ENCODE data around the gene KCNJ10.

KCNJ10 gene

GRCh38 chr1:159959451-159959850, 110.5 kb downstream of the KCNJ10 start:
- Histone ChIP-seq H3K36me3 (ENCODE audit: control insufficient read depth, insufficient read depth, low read length) (no peaks in the 10 kb centered on the region), H3K9ac (ENCODE audit: low read length) (no peak overlapping the region), H3K27me3 (ENCODE audit: control insufficient read depth, insufficient read depth, low read length) (no peaks in the 10 kb centered on the region), H3K4me3 (ENCODE audit: low read length) (no peak overlapping the region), H3K9me3 (ENCODE audit: control insufficient read depth, low read length) (no peaks in the 10 kb centered on the region), H3K4me1 (ENCODE audit: control insufficient read depth, insufficient read depth, low read length) (peaks cover 16% of the 10 kb centered on the region)

- Histone ChIP-seq H3K4me1 (ENCODE audit: control insufficient read depth, insufficient read depth, low read length) (peaks cover 21% of the 10 kb centered on the region), H3K27me3 (ENCODE audit: control insufficient read depth, insufficient read depth, low read length) (no peaks in the 10 kb centered on the region), H3K36me3 (ENCODE audit: control insufficient read depth, insufficient read depth, low read length) (no peaks in the 10 kb centered on the region), H3K4me3 (ENCODE audit: low read length) (no peak overlapping the region), H3K9ac (ENCODE audit: low read length) (no peak overlapping the region), H3K9me3 (ENCODE audit: control insufficient read depth, low read length) (no peaks in the 10 kb centered on the region)
Measured at GRCh38 chr1:159958719-159959380, 111.1 kb downstream of the KCNJ10 start.

GRCh38 chr1:159957824-159958268, 112.1 kb downstream of the KCNJ10 start:
- Histone ChIP-seq H3K27me3 (ENCODE audit: control insufficient read depth, insufficient read depth, low read length) (no peaks in the 10 kb centered on the region), H3K9me3 (ENCODE audit: control insufficient read depth, low read length) (no peaks in the 10 kb centered on the region), H3K9ac (ENCODE audit: low read length) (no peak overlapping the region), H3K4me3 (ENCODE audit: low read length) (no peak overlapping the region), H3K36me3 (ENCODE audit: control insufficient read depth, insufficient read depth, low read length) (no peaks in the 10 kb centered on the region), H3K4me1 (ENCODE audit: control insufficient read depth, insufficient read depth, low read length) (peaks cover 23% of the 10 kb centered on the region)

- peaks cover 21% of the 10 kb centered on the region for H3K4me1 ChIP-seq (ENCODE audit: control insufficient read depth, insufficient read depth, low read length)
- no peak overlapping the region for H3K4me3 ChIP-seq (ENCODE audit: low read length)
Measured at GRCh38 chr1:159955456-159955855, 114.5 kb downstream of the KCNJ10 start.

GRCh38 chr1:159953536-159954515, 116.1 kb downstream of the KCNJ10 start, which contains the start of gene SLAMF9:
TSS of gene SLAMF9 (minus strand) at chr1:159954237. CDS start at chr1:159954137, 100 bp downstream.
- H3K9ac ChIP-seq (ENCODE audit: low read length), result no peak within 1 kb of the TSS
- H3K4me3 ChIP-seq (ENCODE audit: low read length), result no peak within 1 kb of the TSS
- no peaks in the 10 kb centered on the region for H3K27me3 ChIP-seq (ENCODE audit: control insufficient read depth, insufficient read depth, low read length)
- H3K9me3 ChIP-seq (ENCODE audit: control insufficient read depth, low read length), result no peaks in the 10 kb centered on the region
- peaks cover 24% of the 10 kb centered on the region for H3K4me1 ChIP-seq (ENCODE audit: control insufficient read depth, insufficient read depth, low read length)
- H3K36me3 ChIP-seq (ENCODE audit: control insufficient read depth, insufficient read depth, low read length), result no peaks in the 10 kb centered on the region

More at GRCh38 chr1:159955456-159955855, 114.5 kb downstream of the KCNJ10 start:
- no peaks in the 10 kb centered on the region for H3K9me3 ChIP-seq (ENCODE audit: control insufficient read depth, low read length)
- H3K9ac ChIP-seq (ENCODE audit: low read length), result no peak overlapping the region
- H3K36me3 ChIP-seq (ENCODE audit: control insufficient read depth, insufficient read depth, low read length), result no peaks in the 10 kb centered on the region
- no peaks in the 10 kb centered on the region for H3K27me3 ChIP-seq (ENCODE audit: control insufficient read depth, insufficient read depth, low read length)

- H3K27me3 ChIP-seq (ENCODE audit: control insufficient read depth, insufficient read depth, low read length), result no peaks in the 10 kb centered on the region
- peaks cover 31% of the 10 kb centered on the region for H3K4me1 ChIP-seq (ENCODE audit: control insufficient read depth, insufficient read depth, low read length)
- no peak overlapping the region for H3K9ac ChIP-seq (ENCODE audit: low read length)
- no peak overlapping the region for H3K4me3 ChIP-seq (ENCODE audit: low read length)
- H3K9me3 ChIP-seq (ENCODE audit: control insufficient read depth, low read length), result no peaks in the 10 kb centered on the region
- no peaks in the 10 kb centered on the region for H3K36me3 ChIP-seq (ENCODE audit: control insufficient read depth, insufficient read depth, low read length)
Measured at GRCh38 chr1:159952932-159953331, 117.0 kb downstream of the KCNJ10 start.

- Histone ChIP-seq H3K4me1 (ENCODE audit: control insufficient read depth, insufficient read depth, low read length) (peaks cover 36% of the 10 kb centered on the region), H3K36me3 (ENCODE audit: control insufficient read depth, insufficient read depth, low read length) (no peaks in the 10 kb centered on the region), H3K4me3 (ENCODE audit: low read length) (no peak overlapping the region), H3K9me3 (ENCODE audit: control insufficient read depth, low read length) (no peaks in the 10 kb centered on the region), H3K9ac (ENCODE audit: low read length) (no peak overlapping the region), H3K27me3 (ENCODE audit: control insufficient read depth, insufficient read depth, low read length) (no peaks in the 10 kb centered on the region)
Measured at GRCh38 chr1:159951551-159951950, 118.4 kb downstream of the KCNJ10 start.

GRCh38 chr1:159951016-159951415, 118.9 kb downstream of the KCNJ10 start:
- Histone ChIP-seq H3K27me3 (ENCODE audit: control insufficient read depth, insufficient read depth, low read length) (no peaks in the 10 kb centered on the region), H3K4me1 (ENCODE audit: control insufficient read depth, insufficient read depth, low read length) (peaks cover 42% of the 10 kb centered on the region), H3K36me3 (ENCODE audit: control insufficient read depth, insufficient read depth, low read length) (no peaks in the 10 kb centered on the region), H3K9me3 (ENCODE audit: control insufficient read depth, low read length) (no peaks in the 10 kb centered on the region), H3K4me3 (ENCODE audit: low read length) (no peak overlapping the region), H3K9ac (ENCODE audit: low read length) (no peak overlapping the region)

- H3K4me1 ChIP-seq (ENCODE audit: control insufficient read depth, insufficient read depth, low read length), result peaks cover 44% of the 10 kb centered on the region
- H3K4me3 ChIP-seq (ENCODE audit: low read length), result no peak overlapping the region
- no peaks in the 10 kb centered on the region for H3K9me3 ChIP-seq (ENCODE audit: control insufficient read depth, low read length)
- H3K27me3 ChIP-seq (ENCODE audit: control insufficient read depth, insufficient read depth, low read length), result peaks cover 3% of the 10 kb centered on the region
- no peaks in the 10 kb centered on the region for H3K36me3 ChIP-seq (ENCODE audit: control insufficient read depth, insufficient read depth, low read length)
- no peak overlapping the region for H3K9ac ChIP-seq (ENCODE audit: low read length)
Measured at GRCh38 chr1:159949981-159950381, 120.0 kb downstream of the KCNJ10 start.

- H3K36me3 ChIP-seq (ENCODE audit: control insufficient read depth, insufficient read depth, low read length), result no peaks in the 10 kb centered on the region
- H3K9me3 ChIP-seq (ENCODE audit: control insufficient read depth, low read length), result no peaks in the 10 kb centered on the region
- no peak overlapping the region for H3K4me3 ChIP-seq (ENCODE audit: low read length)
- H3K9ac ChIP-seq (ENCODE audit: low read length), result no peak overlapping the region
- H3K27me3 ChIP-seq (ENCODE audit: control insufficient read depth, insufficient read depth, low read length), result peaks cover 3% of the 10 kb centered on the region
- peaks cover 44% of the 10 kb centered on the region for H3K4me1 ChIP-seq (ENCODE audit: control insufficient read depth, insufficient read depth, low read length)
Measured at GRCh38 chr1:159949123-159949522, 120.8 kb downstream of the KCNJ10 start.
